Esophagus muscularis mucosa (tissue), 4 donors: ENCODE results near the gene SFTA2. TPM values are rescaled to one million over a fixed set of nuclear protein-coding genes. Genes with fewer than 3 reads are reported as not detected.
"Not testable (repeated sequence)": the region's sequence is repeated elsewhere in the genome, so short reads cannot be mapped to it uniquely, and the experiment has no call there.

ENCODE experiments used
- DNase-seq: peaks from one replicate; pipeline ENCODE4 v3.0.0-alpha.2; 2017; ENCODE audit errors: extremely low spot score
- H3K27ac ChIP-seq, 4 donors: fragments of 200-600 bp; sonication (generic); replicated peaks in 1 of 4; 1 replicate in 3 of 4; 2 replicates in 1 of 4; pipeline ENCODE4 v1.5.1; 2016 to 2019; ENCODE audit warnings: mild to moderate bottlenecking in 1 of 4
- H3K27me3 ChIP-seq, 4 donors: fragments of 200-600 bp; sonication (generic); one replicate each; pipeline versions ENCODE4 v1.5.1 to v1.6.0; 2016 to 2019
- H3K36me3 ChIP-seq, 4 donors: fragments of 200-600 bp; sonication (generic); one replicate each; pipeline ENCODE4 v1.5.1; 2016 to 2019
- H3K4me1 ChIP-seq, 4 donors: fragments of 200-600 bp; sonication (generic); one replicate each; pipeline ENCODE4 v1.5.1; 2016 to 2019
- H3K4me3 ChIP-seq, 4 donors: fragments of 200-600 bp; sonication (generic); 1 replicate in 2 of 4; 2 replicates in 2 of 4; pipeline ENCODE4 v1.5.1; 2016 to 2019; ENCODE audit warnings: mild to moderate bottlenecking in 4 of 4, moderate library complexity in 1 of 4
- H3K9me3 ChIP-seq, 4 donors: fragments of 200-600 bp; sonication (generic); 1 replicate in 3 of 4; 2 replicates in 1 of 4; pipeline ENCODE4 v1.5.1; 2016 to 2019
- EP300 ChIP-seq: sonication (generic); formaldehyde crosslinking; IDR thresholded peaks from one replicate; pipeline ENCODE4 v1.6.1; 2017; ENCODE audit warnings: antibody characterized with exemption
- POLR2A ChIP-seq: fragments of 450-650 bp; IDR thresholded peaks from one replicate; pipeline ENCODE4 v1.6.1; 2017; ENCODE audit warnings: antibody characterized with exemption, moderate library complexity, mild to moderate bottlenecking, low read depth
- POLR2AphosphoS5 ChIP-seq, 2 donors: sonication (generic); formaldehyde crosslinking; IDR thresholded peaks; one replicate each; pipeline ENCODE4 v1.6.1; 2017; ENCODE audit warnings: antibody characterized with exemption in 2 of 2
- WGBS: methylation state at CpG from one replicate; pipeline ENCODE4 v1.1.5; 2018; 5-methylcytosine and 5-hydroxymethylcytosine counted together
- intact Hi-C: fragments of 100-400 bp; cut with DNase I; formaldehyde crosslinking; loops from one replicate; pipeline ENCODE4 v1.15.1; 2023
- total RNA-seq, 4 donors: library from RNA; depleted of rRNA; stranded (reverse); fragments of >200 nt; gene quantifications; one replicate each; pipeline versions ENCODE4 v1.1.0 to v1.2.1, GENCODE V29; 2016
- TF ChIP-seq, protein P1 (sequence below), 3 experiments: fragments of 200-600 bp in 2 of 3; fragments of 450-650 bp in 1 of 3; sonication (generic) in 2 of 3; IDR thresholded peaks; one replicate each; pipeline ENCODE4 v1.5.1; 2017 to 2019; ENCODE audit warnings: antibody characterized with exemption in 3 of 3, mild to moderate bottlenecking in 2 of 3, moderate library complexity in 1 of 3

SFTA2 gene
- total RNA-seq, 4 donors from 2014 or later = 1.1 TPM; not detected in 3

DNA sequence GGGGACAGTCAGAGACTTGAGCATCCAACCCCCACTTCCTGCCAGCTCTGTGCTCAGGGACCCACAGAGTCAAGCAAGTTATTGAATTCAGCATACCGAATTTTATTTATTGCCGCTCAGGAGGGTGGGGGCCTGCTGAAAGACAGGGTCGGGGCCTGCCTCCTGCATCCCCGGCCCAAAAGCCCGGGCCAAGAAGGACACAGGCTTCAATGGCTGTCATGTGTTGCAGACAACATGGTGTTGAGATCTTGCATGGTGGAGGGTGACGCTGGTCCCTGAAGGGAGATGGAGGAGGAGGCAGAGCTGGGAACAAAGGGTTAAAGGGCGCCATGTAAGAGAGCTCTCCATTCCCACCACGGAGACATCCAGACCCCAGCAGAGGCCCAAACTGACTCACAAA, 698 bp downstream of the SFTA2 start:
- Histone ChIP-seq H3K27ac (no peak overlapping the region), H3K4me3 (no peak overlapping the region), H3K9me3 (peaks cover 0 to 9% (median 4%) of the 10 kb centered on the region in 4 donors), H3K27me3 (peaks cover 0 to under 1% (median 0%) of the 10 kb centered on the region in 4 donors), H3K4me1 (peaks cover 0 to 8% (median 0%) of the 10 kb centered on the region in 4 donors), H3K36me3 (peaks cover 0 to 8% (median 5%) of the 10 kb centered on the region in 4 donors)
- TF ChIP-seq EP300 = no peak
- TF ChIP-seq POLR2AphosphoS5 (IDR thresholded peaks at IDR 0.05) = no peak
- TF ChIP-seq POLR2A = no peak
- TF ChIP-seq, protein P1, sequence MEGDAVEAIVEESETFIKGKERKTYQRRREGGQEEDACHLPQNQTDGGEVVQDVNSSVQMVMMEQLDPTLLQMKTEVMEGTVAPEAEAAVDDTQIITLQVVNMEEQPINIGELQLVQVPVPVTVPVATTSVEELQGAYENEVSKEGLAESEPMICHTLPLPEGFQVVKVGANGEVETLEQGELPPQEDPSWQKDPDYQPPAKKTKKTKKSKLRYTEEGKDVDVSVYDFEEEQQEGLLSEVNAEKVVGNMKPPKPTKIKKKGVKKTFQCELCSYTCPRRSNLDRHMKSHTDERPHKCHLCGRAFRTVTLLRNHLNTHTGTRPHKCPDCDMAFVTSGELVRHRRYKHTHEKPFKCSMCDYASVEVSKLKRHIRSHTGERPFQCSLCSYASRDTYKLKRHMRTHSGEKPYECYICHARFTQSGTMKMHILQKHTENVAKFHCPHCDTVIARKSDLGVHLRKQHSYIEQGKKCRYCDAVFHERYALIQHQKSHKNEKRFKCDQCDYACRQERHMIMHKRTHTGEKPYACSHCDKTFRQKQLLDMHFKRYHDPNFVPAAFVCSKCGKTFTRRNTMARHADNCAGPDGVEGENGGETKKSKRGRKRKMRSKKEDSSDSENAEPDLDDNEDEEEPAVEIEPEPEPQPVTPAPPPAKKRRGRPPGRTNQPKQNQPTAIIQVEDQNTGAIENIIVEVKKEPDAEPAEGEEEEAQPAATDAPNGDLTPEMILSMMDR (IDR thresholded peaks at IDR 0.05) = no peak
- WGBS = 85% methylated on average over 8 of the region's 8 CpGs
- intact Hi-C loops = no loop called here
- DNase-seq = no peak

DNA sequence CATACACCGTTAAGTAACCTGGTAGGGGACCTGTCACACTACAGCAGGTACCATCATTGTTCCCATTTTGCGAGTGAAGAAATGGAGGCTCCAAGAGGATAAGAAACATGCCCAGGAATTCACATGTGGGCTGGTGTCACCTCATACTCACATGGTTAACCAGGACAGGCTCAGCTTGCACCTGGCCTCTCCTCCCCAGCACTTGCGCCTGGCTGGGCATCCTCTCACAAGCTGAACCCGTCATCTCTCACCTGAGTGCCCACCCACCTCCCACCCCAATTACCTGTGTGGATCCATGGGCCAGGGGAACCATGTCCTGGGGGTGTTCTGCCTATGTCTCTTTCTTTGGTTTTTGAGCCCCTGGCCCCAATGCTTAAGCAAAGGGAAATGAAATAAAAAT, 1.5 kb downstream of the SFTA2 start:
- TF ChIP-seq POLR2AphosphoS5 (IDR thresholded peaks at IDR 0.05) (no peak), POLR2A (no peak), EP300 (no peak)
- TF ChIP-seq, protein P1 (IDR thresholded peaks at IDR 0.05) = no peak
- H3K4me1 ChIP-seq = peaks cover 0 to 8% (median 0%) of the 10 kb centered on the region in 4 donors
- H3K27ac ChIP-seq = no peak overlapping the region
- no peak for DNase-seq
- intact Hi-C loops = no loop called here
- H3K4me3 ChIP-seq = no peak overlapping the region
- H3K27me3 ChIP-seq = no peaks in the 10 kb centered on the region
- 90% methylated on average over 2 of the region's 4 CpGs for WGBS
- peaks cover 6 to 15% (median 13%) of the 10 kb centered on the region in 4 donors for H3K36me3 ChIP-seq
- H3K9me3 ChIP-seq = peaks cover 0 to 9% (median 4%) of the 10 kb centered on the region in 4 donors

DNA sequence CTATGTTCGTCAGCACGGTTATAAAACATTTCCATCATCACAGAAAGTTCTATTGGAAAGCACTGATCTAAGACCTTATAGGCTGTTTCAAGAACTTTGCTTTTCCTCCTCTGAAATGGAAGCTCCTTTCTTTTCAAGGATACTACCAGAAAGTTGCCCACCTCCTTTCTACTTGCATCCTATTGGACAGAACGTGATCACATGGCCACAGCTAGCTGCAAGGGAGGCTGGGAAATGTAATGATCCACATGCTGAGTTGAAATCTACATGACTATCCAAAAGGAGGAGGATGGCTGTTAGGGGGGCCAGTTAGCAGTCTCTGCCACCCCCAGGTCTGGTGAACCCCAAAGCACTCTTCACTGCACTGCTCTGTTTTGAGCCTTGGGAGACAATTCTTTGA, 3.3 kb downstream of the SFTA2 start:
- WGBS = 98% methylated on average over 3 of the region's 3 CpGs
- intact Hi-C loops = no loop called here
- peaks cover 8 to 34% (median 29%) of the 10 kb centered on the region in 4 donors for H3K36me3 ChIP-seq

DNA sequence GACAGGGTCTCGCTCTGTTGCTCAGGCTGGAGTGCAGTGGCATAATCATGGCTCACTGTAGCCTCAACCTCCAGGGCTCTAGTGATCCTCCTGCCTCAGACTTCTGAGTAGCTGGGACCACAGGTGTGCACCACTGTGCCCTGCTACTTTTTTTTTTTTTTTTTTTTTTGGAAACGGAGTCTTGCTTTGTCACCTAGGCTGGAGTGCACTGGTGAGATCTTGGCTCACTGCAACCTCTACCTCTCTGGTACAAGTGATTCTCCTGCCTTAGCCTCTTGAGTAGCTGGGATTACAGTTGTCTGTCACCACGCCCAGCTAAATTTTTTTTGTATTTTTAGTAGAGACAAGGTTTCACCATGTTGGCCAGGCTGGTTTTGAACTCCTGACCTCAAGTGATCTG, 4.9 kb downstream of the SFTA2 start:
- H3K4me3 ChIP-seq, H3K27me3 ChIP-seq, DNase-seq, H3K9me3 ChIP-seq, intact Hi-C loops, H3K27ac ChIP-seq, H3K4me1 ChIP-seq: not testable (repeated sequence)
- 98% methylated on average over 3 of the region's 3 CpGs for WGBS
- peaks cover 8 to 50% (median 45%) of the 10 kb centered on the region in 4 donors for H3K36me3 ChIP-seq

More for the DNA sequence above, 3.3 kb downstream of the SFTA2 start:
- Histone ChIP-seq H3K9me3 (peaks cover 0 to 9% (median 4%) of the 10 kb centered on the region in 4 donors), H3K4me1 (peaks cover 0 to 8% (median 0%) of the 10 kb centered on the region in 4 donors), H3K27ac (no peak overlapping the region), H3K4me3 (no peak overlapping the region), H3K27me3 (no peaks in the 10 kb centered on the region)
- TF ChIP-seq POLR2AphosphoS5 (IDR thresholded peaks at IDR 0.05) (no peak), EP300 (no peak), POLR2A (no peak)
- TF ChIP-seq, protein P1 (IDR thresholded peaks at IDR 0.05) = no peak
- DNase-seq = no peak

DNA sequence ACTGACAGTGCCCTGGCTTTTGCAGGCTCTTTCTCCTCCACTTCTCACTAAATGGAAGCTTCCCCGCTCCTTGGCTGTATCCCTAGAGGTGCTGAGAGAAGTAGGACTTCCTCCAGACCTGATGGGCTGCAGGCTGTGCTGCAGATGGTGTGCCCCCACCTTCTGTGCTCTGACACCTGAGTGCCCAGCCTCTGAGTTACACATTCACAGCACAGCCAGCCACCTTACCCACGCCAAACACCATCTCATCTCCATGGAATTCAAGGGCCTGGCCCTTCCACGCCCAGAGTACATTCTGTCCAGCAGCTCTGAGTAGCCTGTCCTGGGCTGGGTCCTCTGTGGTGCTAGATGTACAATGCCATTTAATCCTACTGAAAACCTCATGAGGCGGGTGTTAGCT, 5.3 kb downstream of the SFTA2 start:
- Histone ChIP-seq H3K36me3 (peaks cover 13 to 54% (median 50%) of the 10 kb centered on the region in 4 donors), H3K4me3 (no peak overlapping the region), H3K27me3 (no peaks in the 10 kb centered on the region), H3K4me1 (peaks cover 0 to 8% (median 0%) of the 10 kb centered on the region in 4 donors), H3K9me3 (peaks cover 0 to 9% (median 4%) of the 10 kb centered on the region in 4 donors), H3K27ac (no peak overlapping the region)
- intact Hi-C loops = no loop called here
- no peak for DNase-seq
- TF ChIP-seq POLR2A = no peak
- TF ChIP-seq, protein P1 (IDR thresholded peaks at IDR 0.05) = no peak
- no peak for TF ChIP-seq EP300
- WGBS = 89% methylated on average over 4 of the region's 4 CpGs

DNA sequence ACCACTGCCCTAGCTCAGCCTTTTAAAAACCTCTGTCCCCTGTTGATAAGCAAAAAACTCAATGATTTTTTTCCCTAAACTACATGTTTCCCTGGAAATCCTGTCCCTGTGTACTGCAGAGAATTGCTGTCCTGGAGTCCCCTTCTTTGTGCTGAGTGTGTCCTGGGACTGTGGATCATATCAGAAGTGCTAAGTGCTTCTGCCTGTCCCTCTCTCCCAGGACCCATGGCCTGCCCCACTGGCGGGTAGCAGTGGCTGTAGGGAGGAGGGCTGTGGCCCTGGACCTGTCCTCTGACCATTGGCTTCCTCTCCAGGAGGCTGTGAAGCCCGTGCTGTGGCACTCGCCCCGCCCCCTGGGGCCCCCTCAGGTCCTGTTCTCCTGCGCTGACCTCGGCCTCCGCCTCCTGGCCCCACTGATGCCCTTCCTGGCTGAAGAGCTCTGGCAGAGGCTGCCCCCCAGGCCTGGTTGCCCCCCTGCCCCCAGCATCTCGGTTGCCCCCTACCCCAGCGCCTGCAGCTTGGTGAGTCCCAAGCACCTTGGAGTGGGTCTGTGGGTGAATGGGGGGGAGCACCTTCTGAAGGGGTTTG, 7.8 kb downstream of the SFTA2 start:
- H3K27me3 ChIP-seq, H3K4me1 ChIP-seq, H3K27ac ChIP-seq, DNase-seq, intact Hi-C loops, H3K9me3 ChIP-seq, H3K4me3 ChIP-seq: not testable (repeated sequence)
- WGBS = 98% methylated on average over 7 of the region's 9 CpGs
- H3K36me3 ChIP-seq = peaks cover 24 to 79% (median 74%) of the 10 kb centered on the region in 4 donors
